NCI-H1105 treated with DMSO at 0.1 percent for 48 hours (cell line): ENCODE measurements around the gene TMEM156.
"Not testable (repeated sequence)": the region's sequence is repeated elsewhere in the genome, so short reads cannot be mapped to it uniquely, and the experiment has no call there.

Experiments
- DNase-seq: peaks from one replicate; lab custom pipeline; 2025; lab: John Stamatoyannopoulos, UW

TMEM156 gene

DNA sequence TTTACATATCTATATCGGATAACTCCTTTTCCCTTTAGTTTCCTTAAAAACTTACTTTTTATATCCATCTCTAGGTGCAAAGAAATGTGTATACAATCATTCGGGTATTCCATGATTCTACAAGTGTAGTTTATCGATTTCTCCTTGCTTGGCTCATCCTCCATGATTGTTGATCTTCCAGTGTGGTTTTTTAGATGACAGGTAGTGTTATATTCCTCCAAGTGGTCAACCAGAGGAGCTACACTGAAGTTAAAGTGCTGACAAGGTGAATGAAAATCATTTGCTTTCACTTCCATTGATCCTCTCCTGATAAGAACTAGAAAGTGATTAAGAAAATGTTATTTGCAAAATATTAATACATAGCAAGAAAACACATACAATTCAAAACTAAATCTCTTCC is 38.5 kb downstream of the TMEM156 start:
- DNase-seq, result no peak

DNA sequence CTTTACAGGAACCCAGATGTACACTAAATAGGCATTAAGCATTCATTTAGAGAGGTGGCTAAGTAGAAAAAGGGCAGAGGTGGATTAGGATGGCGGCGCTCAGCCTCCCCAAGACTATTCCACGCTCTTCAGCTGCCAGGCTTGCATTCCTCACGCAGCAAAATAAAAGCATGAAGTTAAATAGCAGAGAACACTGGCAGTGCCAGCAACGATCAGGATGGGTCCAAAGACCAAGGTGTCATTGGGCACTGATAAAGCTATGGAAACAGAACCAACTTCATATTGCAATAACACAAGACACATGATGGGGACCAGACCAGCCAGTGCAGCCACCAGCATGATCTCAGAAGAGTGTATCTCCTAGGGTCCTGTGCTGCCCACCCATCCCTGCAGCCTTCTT is 42.0 kb downstream of the TMEM156 start:
- no peak for DNase-seq

- DNase-seq, result no peak
These were observed 42.7 kb downstream of the TMEM156 start for GRCh38 chr4:38989487-38989886.

DNA sequence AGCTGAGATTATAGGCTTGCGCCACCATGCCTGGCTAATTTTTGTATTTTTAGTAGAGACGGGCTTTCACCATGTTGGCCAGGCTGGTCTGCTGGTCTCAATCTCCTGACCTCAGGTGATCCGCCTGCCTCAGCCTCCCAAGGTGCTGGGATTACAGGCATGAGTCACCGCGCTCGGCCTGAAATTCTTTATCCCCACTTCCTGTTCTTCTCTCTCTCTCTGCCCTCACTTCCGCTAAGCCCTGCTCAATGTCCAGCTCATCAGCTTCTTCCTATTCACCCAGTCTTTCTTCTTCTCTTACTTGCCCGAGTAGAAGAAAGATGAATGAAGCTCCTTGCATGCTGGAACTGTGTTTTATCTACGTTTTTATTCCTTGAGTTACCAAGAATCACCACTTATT is 43.9 kb downstream of the TMEM156 start:
- not testable (repeated sequence) for DNase-seq

GRCh38 chr4:38987491-38987890 is 44.7 kb downstream of the TMEM156 start:
- no peak for DNase-seq

- no peak for DNase-seq
These were observed 46.7 kb downstream of the TMEM156 start for GRCh38 chr4:38985410-38986100.

DNA sequence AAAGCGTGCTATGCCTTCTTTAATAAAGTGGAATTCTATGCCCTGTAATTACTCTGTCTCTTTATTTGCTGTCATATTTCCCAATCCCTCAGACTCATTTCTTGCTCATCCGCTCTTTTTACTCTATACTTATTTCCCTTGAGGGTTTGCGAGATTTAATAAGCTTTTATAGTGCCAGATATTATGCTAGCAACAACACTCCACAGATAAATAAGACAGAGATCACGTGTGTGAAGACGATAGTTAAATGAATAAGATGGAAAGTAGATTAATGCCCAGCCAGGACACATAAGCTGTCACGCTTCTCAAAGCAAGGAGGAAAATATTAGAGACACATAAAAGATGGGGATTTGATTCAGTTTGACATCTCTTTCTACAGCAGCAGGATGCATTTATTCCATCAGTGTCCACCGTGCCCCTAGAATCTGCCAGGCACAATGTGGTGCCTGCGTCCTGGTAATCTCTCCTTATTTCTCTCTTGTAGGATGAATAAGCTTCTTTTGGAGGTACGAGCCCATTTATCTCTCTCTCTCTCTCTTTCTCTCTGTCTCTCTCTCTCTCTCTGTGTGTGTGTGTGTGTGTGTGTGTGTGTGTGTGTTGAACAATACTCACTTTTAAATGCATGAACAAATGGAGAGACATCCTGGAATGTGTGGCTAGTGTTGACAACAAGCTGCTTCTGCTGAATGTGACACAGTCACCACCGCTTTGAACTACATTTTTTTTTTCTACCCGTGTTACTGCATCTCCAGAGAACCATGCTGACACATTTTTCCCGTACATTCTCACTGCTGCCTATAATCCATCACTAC is 48.2 kb downstream of the TMEM156 start:
- DNase-seq, result no peak

- DNase-seq, result no peak
These were observed 48.9 kb downstream of the TMEM156 start for GRCh38 chr4:38983291-38983690.

GRCh38 chr4:38982361-38983095 is 49.7 kb downstream of the TMEM156 start:
- DNase-seq, result no peak

- no peak for DNase-seq
These were observed 51.1 kb downstream of the TMEM156 start for GRCh38 chr4:38980903-38981676.

DNA sequence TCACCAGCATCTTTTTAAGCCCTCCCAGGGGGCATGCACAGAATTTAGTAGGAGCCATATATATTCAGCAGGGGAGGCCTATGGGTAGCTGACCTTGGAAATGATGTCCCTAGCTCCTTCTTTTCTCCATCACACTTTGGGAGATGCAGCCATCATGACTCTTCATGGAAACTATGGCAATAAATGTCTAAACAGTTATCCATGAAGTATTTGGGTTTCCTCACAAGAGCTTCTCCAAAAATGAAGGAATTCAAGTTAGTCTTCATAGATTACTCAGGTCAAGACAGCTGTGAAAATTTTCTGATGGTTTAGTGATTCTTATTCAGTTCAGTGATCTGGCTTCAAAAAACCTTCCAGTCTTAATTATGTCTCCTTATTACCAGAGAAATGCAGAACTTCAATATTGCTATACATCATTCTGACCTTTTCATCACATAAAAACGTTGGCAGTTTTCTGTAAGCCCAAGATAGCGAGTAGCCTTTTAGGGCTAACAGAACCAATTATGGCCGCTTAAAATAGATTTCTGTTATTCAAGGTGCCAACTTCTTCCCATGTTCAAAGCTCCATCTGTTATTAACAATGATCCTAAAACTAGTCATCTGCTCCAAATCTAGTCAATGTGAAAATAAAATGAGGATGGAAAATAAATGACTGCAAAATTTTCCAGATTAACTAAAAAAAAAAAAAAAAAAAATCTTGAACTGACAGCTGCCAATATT is 52.5 kb downstream of the TMEM156 start:
- no peak for DNase-seq

DNA sequence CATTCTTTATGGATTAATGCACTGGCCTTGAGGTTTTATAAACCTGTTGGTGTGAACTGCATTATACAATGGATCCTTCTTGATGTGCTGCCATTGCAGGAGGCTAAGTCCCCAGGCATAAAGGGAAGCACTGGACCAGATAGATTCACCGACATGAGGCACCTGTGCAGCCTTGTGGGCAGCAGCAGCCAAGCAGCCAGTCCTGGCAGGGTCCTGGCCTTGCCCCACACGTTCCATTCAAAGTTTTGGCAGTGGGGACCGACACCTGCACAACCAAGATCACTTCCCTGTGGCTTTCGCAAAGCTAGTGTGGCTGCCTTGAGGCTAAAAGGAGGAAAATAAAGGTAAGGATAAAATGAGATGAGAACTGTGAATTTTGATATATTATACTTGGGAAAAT is 53.1 kb downstream of the TMEM156 start:
- DNase-seq, result no peak

GRCh38 chr4:38976308-38976707 is 55.9 kb downstream of the TMEM156 start:
- DNase-seq, result no peak

- DNase-seq, result no peak
These were observed 63.5 kb downstream of the TMEM156 start for GRCh38 chr4:38968668-38969067.

- DNase-seq, result no peak
These were observed 64.7 kb downstream of the TMEM156 start for GRCh38 chr4:38967260-38968095.

GRCh38 chr4:38965866-38966265 is 66.3 kb downstream of the TMEM156 start:
- no peak for DNase-seq

GRCh38 chr4:38964942-38965775 is 67.0 kb downstream of the TMEM156 start:
- no peak for DNase-seq

DNA sequence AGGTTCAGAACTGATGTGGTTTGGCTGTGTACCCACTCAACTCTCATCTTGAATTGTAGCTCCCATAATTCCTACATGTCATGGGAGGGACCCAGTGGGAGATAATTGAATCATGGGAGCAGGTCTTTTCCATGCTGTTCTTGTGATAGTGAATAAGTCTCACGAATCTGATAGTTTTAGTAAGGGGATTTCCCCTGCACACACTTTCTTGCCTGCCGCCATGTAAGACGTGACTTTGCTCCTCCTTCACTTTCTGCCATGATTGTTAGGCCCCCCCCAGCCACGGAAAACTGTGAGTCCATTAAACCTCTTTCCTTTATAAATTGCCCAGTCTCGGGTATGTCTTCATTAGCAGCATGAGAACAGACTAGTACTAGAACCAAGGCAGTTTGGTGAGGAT is 73.0 kb downstream of the TMEM156 start:
- not testable (repeated sequence) for DNase-seq

DNA sequence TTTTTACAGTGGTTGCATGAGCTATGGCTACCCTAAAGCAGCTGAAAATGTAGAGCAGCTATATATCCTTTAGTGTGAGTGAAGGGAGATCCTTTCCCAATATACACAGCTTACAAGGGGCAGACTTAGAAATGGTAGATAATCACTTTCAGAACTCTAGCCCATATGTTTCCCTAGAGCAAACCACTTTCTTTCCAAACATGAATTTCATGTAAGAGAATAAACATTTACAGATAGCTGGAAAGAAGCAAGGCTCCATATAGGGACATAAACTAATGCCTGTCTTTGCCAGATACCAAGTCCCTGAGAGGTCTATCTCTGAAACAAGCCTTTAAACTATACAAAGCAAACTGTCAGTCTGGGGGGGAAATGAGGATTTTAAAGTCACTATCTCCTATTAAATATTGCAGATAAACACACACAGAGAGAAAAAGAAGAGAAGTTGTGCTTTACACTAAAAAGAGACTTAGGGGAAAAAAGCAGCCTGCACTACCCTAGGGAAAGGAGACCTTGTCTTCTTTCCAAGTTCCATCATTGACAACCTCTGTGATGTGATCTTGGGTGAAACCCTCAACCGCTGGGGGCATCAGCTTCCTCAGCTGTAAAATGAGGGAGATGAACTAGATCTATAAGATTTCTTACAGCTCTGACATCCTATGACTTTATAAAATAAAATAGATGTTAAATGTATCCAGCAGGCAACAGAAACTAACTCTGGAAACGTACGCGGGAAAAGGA is 73.6 kb downstream of the TMEM156 start:
- no peak for DNase-seq
